ENCODE results near the gene HS3ST2.
"Not testable (repeated sequence)": the region's sequence is repeated elsewhere in the genome, so short reads cannot be mapped to it uniquely, and the experiment has no call there.

The HS3ST2 gene

DNA sequence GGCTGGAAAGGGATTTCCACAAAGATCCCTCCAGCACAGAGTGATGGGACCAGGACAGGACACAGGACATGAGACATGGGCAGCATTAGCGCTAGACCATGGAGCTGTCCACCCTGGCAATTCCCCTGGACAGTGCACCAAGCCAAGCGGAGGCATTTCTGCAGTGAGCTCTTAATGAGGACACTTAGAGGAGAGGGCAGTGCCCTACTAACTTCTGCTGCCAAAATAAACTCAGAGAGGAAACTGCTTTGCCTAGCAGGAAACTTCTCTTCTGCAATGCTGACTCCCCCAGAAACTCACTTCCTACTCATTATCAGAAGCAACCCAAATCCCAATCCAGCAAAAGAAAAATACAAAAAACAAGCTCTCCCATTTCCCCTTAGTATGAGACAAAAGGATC is 119.2 kb downstream of the HS3ST2 start:
- H3K4me3 ChIP-seq (ENCODE audit: low read length): no peak overlapping the region
- no peak overlapping the region for H3K9ac ChIP-seq (ENCODE audit: low read depth, low read length)
- H3K27ac ChIP-seq (ENCODE audit: low read depth, low read length): no peak overlapping the region
- 87% methylated on average over 2 of the region's 2 CpGs for WGBS
- peaks cover 22% of the 10 kb centered on the region for H3K4me1 ChIP-seq (ENCODE audit: insufficient read depth, low read length)
- H3K27me3 ChIP-seq (ENCODE audit: insufficient read depth, low read length): no peaks in the 10 kb centered on the region
- H3K36me3 ChIP-seq (ENCODE audit: insufficient read depth, low read length): no peaks in the 10 kb centered on the region
- H3K9me3 ChIP-seq (ENCODE audit: insufficient read depth, low read depth, low read length): no peaks in the 10 kb centered on the region

GRCh38 chr16:22934786-22935185 is 120.8 kb downstream of the HS3ST2 start:
- Histone ChIP-seq H3K36me3 (ENCODE audit: insufficient read depth, low read length) (no peaks in the 10 kb centered on the region), H3K27me3 (ENCODE audit: insufficient read depth, low read length) (no peaks in the 10 kb centered on the region), H3K9ac (ENCODE audit: low read depth, low read length) (no peak overlapping the region), H3K4me1 (ENCODE audit: insufficient read depth, low read length) (peaks cover 22% of the 10 kb centered on the region), H3K9me3 (ENCODE audit: insufficient read depth, low read depth, low read length) (no peaks in the 10 kb centered on the region), H3K27ac (ENCODE audit: low read depth, low read length) (no peak overlapping the region), H3K4me3 (ENCODE audit: low read length) (no peak overlapping the region)
- WGBS: 95% methylated on average over 2 of the region's 2 CpGs

- Histone ChIP-seq H3K4me3 (ENCODE audit: low read length) (no peak overlapping the region), H3K4me1 (ENCODE audit: insufficient read depth, low read length) (peaks cover 14% of the 10 kb centered on the region), H3K27me3 (ENCODE audit: insufficient read depth, low read length) (no peaks in the 10 kb centered on the region), H3K9me3 (ENCODE audit: insufficient read depth, low read depth, low read length) (no peaks in the 10 kb centered on the region), H3K27ac (ENCODE audit: low read depth, low read length) (no peak overlapping the region), H3K36me3 (ENCODE audit: insufficient read depth, low read length) (no peaks in the 10 kb centered on the region), H3K9ac (ENCODE audit: low read depth, low read length) (no peak overlapping the region)
- 96% methylated on average over 6 of the region's 6 CpGs for whole genome bisulfite sequencing
Measured at GRCh38 chr16:22937169-22937568, 123.2 kb downstream of the HS3ST2 start.

DNA sequence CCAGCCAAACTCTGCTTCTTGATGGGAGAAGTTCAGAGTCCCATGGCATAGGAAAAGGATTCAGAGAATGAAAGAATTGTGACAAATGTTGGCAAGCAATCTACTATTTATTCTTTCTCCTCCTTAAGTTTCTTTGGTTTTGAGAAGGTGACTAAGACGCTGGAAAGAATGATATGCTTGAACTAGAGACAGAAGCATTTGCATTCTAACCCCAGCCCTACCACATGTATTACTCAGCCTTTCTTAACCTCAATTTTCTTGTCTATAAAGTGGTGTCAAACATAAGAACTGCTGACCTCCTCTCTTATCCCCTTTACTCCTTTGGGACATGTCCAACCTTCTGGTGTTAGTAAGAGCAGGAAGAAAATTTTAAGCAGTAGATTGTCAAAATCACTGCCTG is 124.7 kb downstream of the HS3ST2 start:
- Histone ChIP-seq H3K9ac (ENCODE audit: low read depth, low read length) (no peak overlapping the region), H3K9me3 (ENCODE audit: insufficient read depth, low read depth, low read length) (no peaks in the 10 kb centered on the region), H3K36me3 (ENCODE audit: insufficient read depth, low read length) (no peaks in the 10 kb centered on the region), H3K27ac (ENCODE audit: low read depth, low read length) (no peak overlapping the region), H3K4me3 (ENCODE audit: low read length) (no peak overlapping the region), H3K27me3 (ENCODE audit: insufficient read depth, low read length) (no peaks in the 10 kb centered on the region), H3K4me1 (ENCODE audit: insufficient read depth, low read length) (no peaks in the 10 kb centered on the region)
- no CpG with 5 or more reads among the region's 1 CpG for WGBS

DNA sequence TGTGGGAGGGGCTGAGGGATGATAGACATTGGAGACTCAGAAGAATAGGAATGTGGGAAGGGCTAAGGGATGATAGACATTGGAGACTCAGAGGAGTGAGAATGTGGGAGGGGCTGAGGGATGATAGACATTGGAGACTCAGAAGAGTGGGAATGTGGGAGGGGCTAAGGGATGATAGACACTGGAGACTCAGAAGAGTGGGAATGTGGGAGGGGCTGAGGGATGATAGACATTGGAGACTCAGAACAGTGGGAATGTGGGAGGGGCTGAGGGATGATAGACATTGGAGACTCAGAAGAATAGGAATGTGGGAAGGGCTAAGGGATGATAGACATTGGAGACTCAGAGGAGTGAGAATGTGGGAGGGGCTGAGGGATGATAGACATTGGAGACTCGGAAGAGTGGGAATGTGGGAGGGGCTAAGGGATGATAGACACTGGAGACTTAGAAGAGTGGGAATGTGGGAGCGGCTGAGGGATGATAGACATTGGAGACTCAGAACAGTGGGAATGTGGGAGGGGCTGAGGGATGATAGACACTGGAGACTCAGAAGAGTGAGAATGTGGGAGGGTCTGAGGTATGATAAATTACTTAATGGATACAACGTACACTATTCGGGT is 125.9 kb downstream of the HS3ST2 start:
- not testable (repeated sequence) for H3K27me3 ChIP-seq (ENCODE audit: insufficient read depth, low read length); H3K9ac ChIP-seq (ENCODE audit: low read depth, low read length); H3K4me3 ChIP-seq (ENCODE audit: low read length); H3K4me1 ChIP-seq (ENCODE audit: insufficient read depth, low read length); H3K9me3 ChIP-seq (ENCODE audit: insufficient read depth, low read depth, low read length); H3K27ac ChIP-seq (ENCODE audit: low read depth, low read length); H3K36me3 ChIP-seq (ENCODE audit: insufficient read depth, low read length)
- 75% methylated on average over 4 of the region's 4 CpGs for WGBS

GRCh38 chr16:22941970-22942501 is 128.1 kb downstream of the HS3ST2 start:
- Histone ChIP-seq H3K4me1 (ENCODE audit: insufficient read depth, low read length) (no peaks in the 10 kb centered on the region), H3K36me3 (ENCODE audit: insufficient read depth, low read length) (no peaks in the 10 kb centered on the region), H3K27ac (ENCODE audit: low read depth, low read length) (no peak overlapping the region), H3K9me3 (ENCODE audit: insufficient read depth, low read depth, low read length) (no peaks in the 10 kb centered on the region), H3K27me3 (ENCODE audit: insufficient read depth, low read length) (no peaks in the 10 kb centered on the region), H3K9ac (ENCODE audit: low read depth, low read length) (no peak overlapping the region), H3K4me3 (ENCODE audit: low read length) (no peak overlapping the region)
- WGBS: 94% methylated on average over 2 of the region's 2 CpGs

- no peak overlapping the region for H3K27ac ChIP-seq (ENCODE audit: low read depth, low read length)
- H3K4me1 ChIP-seq (ENCODE audit: insufficient read depth, low read length): no peaks in the 10 kb centered on the region
- no peak overlapping the region for H3K4me3 ChIP-seq (ENCODE audit: low read length)
- WGBS: 98% methylated on average over 1 of the region's 1 CpG
- no peaks in the 10 kb centered on the region for H3K9me3 ChIP-seq (ENCODE audit: insufficient read depth, low read depth, low read length)
- no peak overlapping the region for H3K9ac ChIP-seq (ENCODE audit: low read depth, low read length)
- H3K27me3 ChIP-seq (ENCODE audit: insufficient read depth, low read length): no peaks in the 10 kb centered on the region
- no peaks in the 10 kb centered on the region for H3K36me3 ChIP-seq (ENCODE audit: insufficient read depth, low read length)
Measured at GRCh38 chr16:22942811-22943210, 128.8 kb downstream of the HS3ST2 start.

GRCh38 chr16:22945361-22945760 is 131.4 kb downstream of the HS3ST2 start:
- Histone ChIP-seq H3K4me3 (ENCODE audit: low read length) (no peak overlapping the region), H3K27ac (ENCODE audit: low read depth, low read length) (no peak overlapping the region), H3K9ac (ENCODE audit: low read depth, low read length) (no peak overlapping the region), H3K9me3 (ENCODE audit: insufficient read depth, low read depth, low read length) (no peaks in the 10 kb centered on the region), H3K4me1 (ENCODE audit: insufficient read depth, low read length) (no peaks in the 10 kb centered on the region), H3K27me3 (ENCODE audit: insufficient read depth, low read length) (peaks cover 5% of the 10 kb centered on the region; the same call in 1 of the 2 replicates), H3K36me3 (ENCODE audit: insufficient read depth, low read length) (no peaks in the 10 kb centered on the region)
- no CpG with 5 or more reads among the region's 1 CpG for WGBS

DNA sequence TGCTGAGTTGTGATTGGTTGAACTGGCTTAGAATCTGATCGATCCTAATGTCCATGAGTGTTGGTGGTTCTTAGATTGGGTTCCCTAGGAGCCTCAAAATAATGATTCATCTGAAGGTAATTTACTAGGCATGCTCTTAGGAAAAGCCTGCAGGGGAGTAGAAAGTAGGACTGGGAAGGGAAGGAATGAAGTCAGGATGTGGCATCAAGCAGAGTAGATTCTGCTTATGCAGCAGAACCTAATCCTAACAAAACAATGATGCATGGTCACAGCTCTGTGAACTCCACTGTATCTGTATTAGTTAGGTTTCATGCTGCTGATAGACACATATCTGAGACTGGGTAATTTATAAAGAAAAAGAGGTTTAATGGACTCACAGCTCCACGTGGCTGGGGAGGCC is 132.5 kb downstream of the HS3ST2 start:
- Histone ChIP-seq H3K4me1 (ENCODE audit: insufficient read depth, low read length) (no peaks in the 10 kb centered on the region), H3K27me3 (ENCODE audit: insufficient read depth, low read length) (peaks cover 5% of the 10 kb centered on the region; the same call in 1 of the 2 replicates), H3K9ac (ENCODE audit: low read depth, low read length) (no peak overlapping the region), H3K27ac (ENCODE audit: low read depth, low read length) (no peak overlapping the region), H3K9me3 (ENCODE audit: insufficient read depth, low read depth, low read length) (no peaks in the 10 kb centered on the region), H3K4me3 (ENCODE audit: low read length) (no peak overlapping the region), H3K36me3 (ENCODE audit: insufficient read depth, low read length) (no peaks in the 10 kb centered on the region)
- WGBS: 87% methylated on average over 2 of the region's 2 CpGs

DNA sequence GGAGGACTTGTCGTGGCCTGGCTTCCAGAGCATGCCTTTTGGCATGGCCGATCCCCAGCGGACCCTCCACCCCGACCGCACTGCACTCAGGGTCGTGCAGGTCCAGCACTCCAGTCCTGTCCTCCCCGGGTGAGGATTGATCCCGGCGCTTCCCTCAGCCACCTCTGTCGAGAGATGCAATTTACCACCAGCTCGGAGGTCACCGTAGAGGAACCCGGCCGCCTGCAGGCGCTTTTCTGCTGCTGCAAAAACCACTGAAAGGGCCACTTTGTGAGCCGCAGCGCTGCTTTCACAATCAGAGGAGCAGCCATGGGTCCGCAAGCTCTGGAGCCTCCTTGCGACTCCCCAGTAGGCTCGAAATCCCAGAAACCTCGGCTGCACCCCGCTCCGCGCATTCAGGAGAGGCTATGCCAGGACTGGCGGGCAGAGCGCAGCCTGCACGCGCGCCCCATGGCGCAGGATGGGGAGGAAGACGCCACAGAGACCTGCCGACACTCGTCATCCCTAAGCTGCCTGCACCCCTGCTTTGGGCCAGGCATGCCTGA is 134.2 kb downstream of the HS3ST2 start:
- Histone ChIP-seq H3K4me1 (ENCODE audit: insufficient read depth, low read length) (no peaks in the 10 kb centered on the region), H3K9me3 (ENCODE audit: insufficient read depth, low read depth, low read length) (no peaks in the 10 kb centered on the region), H3K27ac (ENCODE audit: low read depth, low read length) (no peak overlapping the region), H3K27me3 (ENCODE audit: insufficient read depth, low read length) (peaks cover 5% of the 10 kb centered on the region; the same call in 1 of the 2 replicates), H3K9ac (ENCODE audit: low read depth, low read length) (no peak overlapping the region), H3K4me3 (ENCODE audit: low read length) (no peak overlapping the region), H3K36me3 (ENCODE audit: insufficient read depth, low read length) (no peaks in the 10 kb centered on the region)
- WGBS: 91% methylated on average over 33 of the region's 33 CpGs

DNA sequence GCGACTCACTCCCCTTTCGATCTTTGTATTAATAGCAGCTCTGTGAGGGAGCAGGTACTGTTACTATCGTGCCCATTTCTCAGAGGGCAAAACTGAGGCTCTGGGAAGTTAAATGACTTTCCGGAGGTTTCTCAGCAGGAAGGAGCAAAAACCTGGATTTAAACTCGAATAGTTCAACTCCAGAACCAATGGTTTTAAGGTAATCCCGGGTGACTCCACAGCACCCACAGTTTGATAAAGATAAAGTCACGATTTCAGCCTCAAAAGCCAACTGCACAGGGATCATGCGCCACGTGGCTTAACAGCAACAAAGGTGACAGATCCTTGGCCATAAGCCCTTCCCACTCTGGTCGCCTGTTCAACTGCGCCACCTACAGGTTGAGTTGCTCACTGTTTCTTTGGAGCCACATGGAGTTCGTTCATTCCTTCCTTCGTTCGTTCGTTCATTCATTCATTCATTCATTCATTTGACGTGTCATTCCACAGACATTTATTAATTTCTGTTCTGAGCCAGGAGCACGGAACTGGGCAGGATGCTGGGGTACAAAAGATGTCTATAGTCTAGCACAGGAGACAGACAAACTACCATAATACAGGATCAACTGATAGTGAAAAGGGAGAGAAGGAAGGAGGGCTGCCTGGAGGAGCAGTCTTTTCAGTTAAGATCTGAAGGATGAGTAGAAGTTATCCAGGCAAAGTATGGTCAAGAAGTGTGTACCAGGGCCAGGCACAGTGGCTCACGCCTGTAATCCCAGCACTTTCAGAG is 134.8 kb downstream of the HS3ST2 start:
- peaks cover 5% of the 10 kb centered on the region; the same call in 1 of the 2 replicates for H3K27me3 ChIP-seq (ENCODE audit: insufficient read depth, low read length)
- WGBS: 55% methylated on average over 18 of the region's 18 CpGs

More for the DNA sequence above, 134.8 kb downstream of the HS3ST2 start:
- Histone ChIP-seq H3K36me3 (ENCODE audit: insufficient read depth, low read length) (no peaks in the 10 kb centered on the region), H3K4me3 (ENCODE audit: low read length) (no peak overlapping the region), H3K4me1 (ENCODE audit: insufficient read depth, low read length) (no peaks in the 10 kb centered on the region), H3K9me3 (ENCODE audit: insufficient read depth, low read depth, low read length) (no peaks in the 10 kb centered on the region), H3K27ac (ENCODE audit: low read depth, low read length) (no peak overlapping the region), H3K9ac (ENCODE audit: low read depth, low read length) (no peak overlapping the region)
